ENCODE measurements around the gene NTF4. TPM values are rescaled to one million over a fixed set of nuclear protein-coding genes. Genes with fewer than 3 reads are reported as not detected.

NTF4 gene
- total and polyA plus RNA-seq, 12 donors: 0.55 TPM; not detected in 11

DNA sequence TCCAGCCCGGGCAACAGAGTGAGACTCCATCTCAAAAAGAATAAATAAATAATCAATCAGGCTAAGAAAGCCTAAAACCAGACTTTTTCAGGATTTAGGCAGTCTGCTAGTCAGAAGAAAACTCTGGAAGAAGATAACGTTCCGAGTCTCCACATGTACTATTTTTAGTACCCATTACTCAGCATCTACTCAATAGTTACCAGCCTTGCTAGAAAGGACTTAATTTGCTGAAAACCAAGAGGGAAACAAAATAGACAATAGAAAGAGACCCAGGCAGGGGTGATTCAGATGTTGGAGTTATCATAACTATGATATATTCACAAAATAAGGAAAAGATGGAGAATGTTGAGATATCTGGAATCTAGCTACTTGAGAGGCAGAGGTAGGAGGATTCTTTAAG, 45.9 kb upstream of the NTF4 start:
- no peak overlapping the region for H3K4me3 ChIP-seq
- TF ChIP-seq POLR2A (IDR thresholded peaks at IDR 0.05): no peak
- no peak for TF ChIP-seq CTCF (IDR thresholded peaks at IDR 0.05)
- H3K4me1 ChIP-seq (replicated peaks in 1 of 2): peaks cover 5 to 25% of the 10 kb centered on the region in 2 donors
- no peak for DNase-seq
- no peaks in the 10 kb centered on the region for H3K27me3 ChIP-seq
- peaks cover 0 to 36% of the 10 kb centered on the region in 2 donors for H3K36me3 ChIP-seq (replicated peaks in 1 of 2)
- WGBS, 4 donors: 20 to 28% (median 24%) methylated on average over 3 of the region's 3 CpGs
- H3K9me3 ChIP-seq (replicated peaks in 1 of 3): no peaks in the 10 kb centered on the region
- intact Hi-C loops (cut with DNase I): no loop called here
- peak overlapping the region in 2 of 5 donors; percentile 18 to 80 for H3K27ac ChIP-seq

- Histone ChIP-seq H3K27me3 (no peaks in the 10 kb centered on the region), H3K4me1 (replicated peaks in 1 of 2) (peaks cover 5 to 25% of the 10 kb centered on the region in 2 donors), H3K27ac (peak overlapping the region in 2 of 5 donors; percentile 18 to 80), H3K36me3 (replicated peaks in 1 of 2) (peaks cover 0 to 45% of the 10 kb centered on the region in 2 donors), H3K4me3 (no peak overlapping the region), H3K9me3 (replicated peaks in 1 of 3) (no peaks in the 10 kb centered on the region)
- intact Hi-C loops (cut with DNase I): no loop called here
- DNase-seq: no peak
- no peak for TF ChIP-seq POLR2A (IDR thresholded peaks at IDR 0.05)
- no peak for TF ChIP-seq CTCF (IDR thresholded peaks at IDR 0.05)
- 79 to 88% (median 83%) methylated on average over 6 to 8 of the region's 8 CpGs for WGBS, 4 donors
Measured at GRCh38 chr19:49109569-49110233, 45.1 kb upstream of the NTF4 start.

- no peaks in the 10 kb centered on the region for H3K9me3 ChIP-seq (replicated peaks in 1 of 3)
- H3K27ac ChIP-seq: no peak overlapping the region
- peaks cover 5 to 25% of the 10 kb centered on the region in 2 donors for H3K4me1 ChIP-seq (replicated peaks in 1 of 2)
- no peak for DNase-seq
- no peak overlapping the region for H3K4me3 ChIP-seq
- no peaks in the 10 kb centered on the region for H3K27me3 ChIP-seq
- intact Hi-C loops (cut with DNase I): no loop called here
- 81 to 87% (median 86%) methylated on average over 5 of the region's 5 CpGs for WGBS, 4 donors
- TF ChIP-seq CTCF (IDR thresholded peaks at IDR 0.05): no peak
- no peak for TF ChIP-seq POLR2A (IDR thresholded peaks at IDR 0.05)
- H3K36me3 ChIP-seq (replicated peaks in 1 of 2): peaks cover 0 to 51% of the 10 kb centered on the region in 2 donors
Measured at GRCh38 chr19:49109051-49109450, 44.4 kb upstream of the NTF4 start.

DNA sequence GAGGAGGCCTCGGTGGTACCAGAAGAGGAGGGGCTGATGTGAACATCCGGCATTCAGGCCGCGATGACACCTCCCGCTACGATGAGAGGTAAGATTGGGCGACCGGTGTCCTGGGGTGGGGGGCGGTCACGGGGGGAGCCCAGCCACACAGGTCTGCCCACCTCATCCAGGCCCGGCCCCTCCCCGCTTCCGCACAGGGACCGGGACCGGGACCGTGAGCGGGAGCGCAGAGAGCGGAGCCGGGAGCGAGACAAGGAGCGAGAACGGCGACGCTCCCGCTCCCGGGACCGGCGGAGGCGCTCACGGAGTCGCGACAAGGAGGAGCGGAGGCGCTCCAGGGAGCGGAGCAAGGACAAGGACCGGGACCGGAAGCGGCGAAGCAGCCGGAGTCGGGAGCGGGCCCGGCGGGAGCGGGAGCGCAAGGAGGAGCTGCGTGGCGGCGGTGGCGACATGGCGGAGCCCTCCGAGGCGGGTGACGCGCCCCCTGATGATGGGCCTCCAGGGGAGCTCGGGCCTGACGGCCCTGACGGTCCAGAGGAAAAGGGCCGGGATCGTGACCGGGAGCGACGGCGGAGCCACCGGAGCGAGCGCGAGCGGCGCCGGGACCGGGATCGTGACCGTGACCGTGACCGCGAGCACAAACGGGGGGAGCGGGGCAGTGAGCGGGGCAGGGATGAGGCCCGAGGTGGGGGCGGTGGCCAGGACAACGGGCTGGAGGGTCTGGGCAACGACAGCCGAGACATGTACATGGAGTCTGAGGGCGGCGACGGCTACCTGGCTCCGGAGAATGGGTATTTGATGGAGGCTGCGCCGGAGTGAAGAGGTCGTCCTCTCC, 43.2 kb upstream of the NTF4 start:
- H3K27me3 ChIP-seq: no peaks in the 10 kb centered on the region
- 94% methylated on average over 89 to 93 of the region's 93 CpGs for WGBS, 4 donors
- intact Hi-C loops (cut with DNase I): no loop called here
- no peaks in the 10 kb centered on the region for H3K9me3 ChIP-seq (replicated peaks in 1 of 3)
- peaks cover 0 to 16% of the 10 kb centered on the region in 2 donors for H3K4me1 ChIP-seq (replicated peaks in 1 of 2)
- TF ChIP-seq POLR2A (IDR thresholded peaks at IDR 0.05) (no peak), CTCF (IDR thresholded peaks at IDR 0.05) (no peak)
- H3K27ac ChIP-seq: no peak overlapping the region
- DNase-seq: no peak
- H3K36me3 ChIP-seq (replicated peaks in 1 of 2): peaks cover 0 to 58% of the 10 kb centered on the region in 2 donors
- no peak overlapping the region for H3K4me3 ChIP-seq

Measured in adrenal gland (tissue), 12 donors.